Spinal cord (tissue), 10 donors: ENCODE results near the gene NRCAM. TPM values are rescaled to one million over a fixed set of nuclear protein-coding genes. Genes with fewer than 3 reads are reported as not detected.
"Not testable (repeated sequence)": the region's sequence is repeated elsewhere in the genome, so short reads cannot be mapped to it uniquely, and the experiment has no call there.

Experiments
- DNase-seq, 6 donors: peaks; one replicate each; pipeline versions ENCODE4 v3.0.0 to v3.0.0-alpha.2; 2013 to 2015; ENCODE audit warnings: low spot score in 6 of 6, low read depth in 4 of 6
- H3K27ac ChIP-seq: one replicate; pipeline ENCODE4 v1.5.1; 2013; ENCODE audit warnings: low read depth, low read length, control low read depth
- H3K27me3 ChIP-seq: one replicate; pipeline ENCODE4 v1.6.1; 2013; ENCODE audit warnings: low read length; ENCODE audit not compliant: control insufficient read depth, insufficient read depth
- H3K36me3 ChIP-seq: one replicate; pipeline ENCODE4 v1.6.1; 2013; ENCODE audit warnings: low read length; ENCODE audit not compliant: control insufficient read depth, insufficient read depth
- H3K4me1 ChIP-seq: one replicate; pipeline ENCODE4 v1.6.1; 2013; ENCODE audit warnings: low read length; ENCODE audit not compliant: control insufficient read depth, insufficient read depth
- H3K4me3 ChIP-seq: one replicate; pipeline ENCODE4 v1.5.1; 2013; ENCODE audit warnings: low read depth, low read length, control low read depth
- H3K9me3 ChIP-seq: one replicate; pipeline ENCODE4 v1.6.1; 2013; ENCODE audit warnings: low read length; ENCODE audit not compliant: control insufficient read depth, insufficient read depth
- WGBS: methylation state at CpG from one replicate; pipeline ENCODE4 v1.1.5; 2013; ENCODE audit warnings: missing lambda C conversion rate; ENCODE audit not compliant: insufficient coverage; 5-methylcytosine and 5-hydroxymethylcytosine counted together
- polyA plus RNA-seq, 2 donors: library from polyadenylated mRNA; unstranded; fragments of 120-200 nt; gene quantifications; one replicate each; pipeline ENCODE4 v1.2.1, GENCODE V29; 2013; ENCODE audit not compliant: insufficient read length in 2 of 2
- total RNA-seq, 2 donors: library from RNA; depleted of rRNA in 1 of 2; stranded (reverse); fragments of 120-200 nt in 1 of 2; fragments of >200 nt in 1 of 2; gene quantifications; one replicate each; pipeline versions ENCODE4 v1.2.3 to v1.2.4, GENCODE V29; 2013 to 2014
- donor health status: healthy.

Gene NRCAM
- total and polyA plus RNA-seq, 4 donors = 50.4 to 198 (median 140) TPM

GRCh38 chr7:108408296-108408991 is 47.8 kb downstream of the NRCAM start:
- WGBS = 68% methylated on average over 2 of the region's 7 CpGs
- Histone ChIP-seq H3K4me1 (peaks cover 4% of the 10 kb centered on the region), H3K27ac (no peak overlapping the region), H3K27me3 (no peaks in the 10 kb centered on the region), H3K4me3 (no peak overlapping the region), H3K36me3 (no peaks in the 10 kb centered on the region), H3K9me3 (no peaks in the 10 kb centered on the region)
- DNase-seq = peak in 1 of 6 donors; percentile 76

- WGBS = no CpG with 5 or more reads among the region's 2 CpGs
- H3K27ac ChIP-seq = no peak overlapping the region
Observed at GRCh38 chr7:108407676-108408075, 48.6 kb downstream of the NRCAM start.

GRCh38 chr7:108406222-108406890 is 49.9 kb downstream of the NRCAM start:
- no CpG with 5 or more reads among the region's 1 CpG for WGBS
- Histone ChIP-seq H3K4me3 (no peak overlapping the region), H3K36me3 (no peaks in the 10 kb centered on the region), H3K4me1 (peaks cover 4% of the 10 kb centered on the region), H3K27ac (no peak overlapping the region), H3K9me3 (no peaks in the 10 kb centered on the region), H3K27me3 (no peaks in the 10 kb centered on the region)
- peak in 1 of 6 donors; percentile 24 for DNase-seq

More at GRCh38 chr7:108407676-108408075, 48.6 kb downstream of the NRCAM start:
- Histone ChIP-seq H3K36me3 (no peaks in the 10 kb centered on the region), H3K27me3 (no peaks in the 10 kb centered on the region), H3K4me3 (no peak overlapping the region), H3K9me3 (no peaks in the 10 kb centered on the region), H3K4me1 (peaks cover 4% of the 10 kb centered on the region)
- peak in 1 of 6 donors; percentile 43 for DNase-seq

GRCh38 chr7:108404509-108405420 is 51.5 kb downstream of the NRCAM start:
- 87% methylated on average over 3 of the region's 11 CpGs for WGBS
- H3K4me3 ChIP-seq = no peak overlapping the region
- peak in 1 of 6 donors; percentile 82 for DNase-seq
- no peaks in the 10 kb centered on the region for H3K36me3 ChIP-seq
- H3K27me3 ChIP-seq = no peaks in the 10 kb centered on the region
- no peaks in the 10 kb centered on the region for H3K9me3 ChIP-seq
- no peak overlapping the region for H3K27ac ChIP-seq
- H3K4me1 ChIP-seq = peaks cover 4% of the 10 kb centered on the region

GRCh38 chr7:108403597-108404217 is 52.5 kb downstream of the NRCAM start:
- Histone ChIP-seq H3K4me1 (no peaks in the 10 kb centered on the region), H3K4me3 (no peak overlapping the region), H3K27me3 (no peaks in the 10 kb centered on the region), H3K27ac (no peak overlapping the region), H3K36me3 (no peaks in the 10 kb centered on the region), H3K9me3 (no peaks in the 10 kb centered on the region)
- DNase-seq = peak in 1 of 6 donors; percentile 81
- WGBS = 69% methylated on average over 8 of the region's 9 CpGs

GRCh38 chr7:108402865-108403264 is 53.4 kb downstream of the NRCAM start:
- Histone ChIP-seq H3K4me1 (no peaks in the 10 kb centered on the region), H3K27me3 (no peaks in the 10 kb centered on the region), H3K4me3 (no peak overlapping the region), H3K27ac (no peak overlapping the region), H3K36me3 (peaks cover 4% of the 10 kb centered on the region), H3K9me3 (no peaks in the 10 kb centered on the region)
- DNase-seq = no peak
- WGBS = no CpG with 5 or more reads among the region's 2 CpGs

- no peaks in the 10 kb centered on the region for H3K9me3 ChIP-seq
- H3K4me3 ChIP-seq = no peak overlapping the region
- no peaks in the 10 kb centered on the region for H3K27me3 ChIP-seq
- no peak for DNase-seq
- 63% methylated on average over 6 of the region's 9 CpGs for WGBS
- H3K36me3 ChIP-seq = peaks cover 6% of the 10 kb centered on the region
- H3K27ac ChIP-seq = peak overlapping the region; percentile 15
- H3K4me1 ChIP-seq = no peaks in the 10 kb centered on the region
Observed at GRCh38 chr7:108396080-108396479, 60.2 kb downstream of the NRCAM start.

- no peaks in the 10 kb centered on the region for H3K9me3 ChIP-seq
- H3K36me3 ChIP-seq = peaks cover 6% of the 10 kb centered on the region
- no peak overlapping the region for H3K4me3 ChIP-seq
- H3K4me1 ChIP-seq = no peaks in the 10 kb centered on the region
- H3K27ac ChIP-seq = no peak overlapping the region
- no peaks in the 10 kb centered on the region for H3K27me3 ChIP-seq
- DNase-seq = peak in 1 of 6 donors; percentile 60
Observed at GRCh38 chr7:108395426-108395825, 60.8 kb downstream of the NRCAM start.

GRCh38 chr7:108393097-108393496 is 63.1 kb downstream of the NRCAM start:
- not testable (repeated sequence) for H3K4me1 ChIP-seq, H3K36me3 ChIP-seq, DNase-seq, H3K27ac ChIP-seq, H3K9me3 ChIP-seq, H3K27me3 ChIP-seq, H3K4me3 ChIP-seq
- 81% methylated on average over 6 of the region's 10 CpGs for WGBS
